HCT116 (cell line): ENCODE results near the gene JAGN1. TPM values are rescaled to one million over a fixed set of nuclear protein-coding genes. Genes with fewer than 3 reads are reported as not detected.

Source experiments
- ATAC-seq: fragments of 200-7000 bp; cut with Tn5 transposase; 2 replicates; pipeline ENCODE4 v1.9.1; 2020; ENCODE audit warnings: mild to moderate bottlenecking, moderate library complexity
- BruUV-seq: library from RNA; stranded (reverse); fragments of 400-500 nt; replicated peaks from 2 replicates; lab custom pipeline; 2021; lab: Mats Ljungman, UMichigan
- CTCF ChIA-PET: fragments of 300-600 bp; sonication (Branson Sonifier 250); formaldehyde crosslinking; loops from one replicate; lab custom pipeline; 2021; ENCODE audit warnings: antibody characterized with exemption; lab: Charles Lee
- POLR2A ChIA-PET: fragments of 300-600, 350-600 bp; sonication (Branson Sonifier 250); formaldehyde crosslinking; loops from one replicate; lab custom pipeline; 2021; ENCODE audit warnings: antibody characterized with exemption; lab: Charles Lee
- RAD21 ChIA-PET, 2 experiments: fragments of 300-600 bp; sonication (Branson Sonifier 250); formaldehyde crosslinking; loops; one replicate each; lab custom pipeline; 2023; ENCODE audit warnings: low total read pairs in 2 of 2; ENCODE audit not compliant: uncharacterized antibody in 2 of 2, unreplicated experiment in 2 of 2, low non-redundant PET in 1 of 2; lab: Charles Lee
- DNase-seq: peaks from one replicate; pipeline ENCODE4 v3.0.0-alpha.2; 2010; ENCODE audit warnings: low read depth, low spot score
- H2AFZ ChIP-seq: fragments of 200-600 bp; shearing (Covaris generic), sonication (generic); 2 replicates; pipeline ENCODE4 v1.6.1; 2017; ENCODE audit warnings: low read depth, mixed run types, mixed read lengths, antibody characterized with exemption, low read length; ENCODE audit not compliant: poor library complexity, severe bottlenecking
- H3K27ac ChIP-seq: 2 replicates; pipeline ENCODE4 v1.5.1; 2012; ENCODE audit warnings: low read depth, low read length
- H3K27me3 ChIP-seq: fragments of 200-600 bp; sonication (generic); 2 replicates; pipeline ENCODE4 v1.6.1; 2016; ENCODE audit warnings: mixed run types, low read length, mixed read lengths; ENCODE audit not compliant: insufficient read depth
- H3K36me3 ChIP-seq, 2 experiments: fragments of 200-500 bp in 1 of 2; fragments of 200-600 bp in 1 of 2; sonication (Bioruptor generic) in 1 of 2; sonication (generic) in 1 of 2; 2 replicates each; pipeline versions ENCODE4 v1.5.1 to v1.6.1; 2014 to 2016; ENCODE audit warnings: low read length in 2 of 2, inconsistent platforms in 1 of 2, mixed read lengths in 1 of 2, mixed run types in 1 of 2; ENCODE audit not compliant: insufficient read depth in 2 of 2, control insufficient read depth in 1 of 2
- H3K4me1 ChIP-seq, 2 experiments: fragments of 200-600 bp in 1 of 2; sonication (generic) in 1 of 2; 2 replicates each; pipeline versions ENCODE4 v1.5.1 to v1.6.1; 2012 to 2017; ENCODE audit warnings: low read length in 2 of 2, inconsistent platforms in 1 of 2, mild to moderate bottlenecking in 1 of 2, mixed read lengths in 1 of 2, mixed run types in 1 of 2, moderate library complexity in 1 of 2; ENCODE audit not compliant: insufficient read depth in 2 of 2, control insufficient read depth in 1 of 2
- H3K4me2 ChIP-seq: fragments of 200-600 bp; sonication (generic); 2 replicates; pipeline ENCODE4 v1.6.1; 2017; ENCODE audit warnings: mixed run types, low read length, mixed read lengths
- H3K4me3 ChIP-seq, 2 experiments: fragments of 200-600 bp in 1 of 2; sonication (generic) in 1 of 2; replicated peaks in 1 of 2; 2 replicates each; pipeline ENCODE4 v1.5.1; 2011 to 2016; ENCODE audit warnings: low read length in 2 of 2, control low read depth in 1 of 2, low read depth in 1 of 2, mild to moderate bottlenecking in 1 of 2, mixed read lengths in 1 of 2, mixed run types in 1 of 2
- H3K79me2 ChIP-seq: fragments of 200-600 bp; sonication (generic); 2 replicates; pipeline ENCODE4 v1.6.1; 2017; ENCODE audit warnings: mild to moderate bottlenecking, mixed run types, low read length, moderate library complexity, mixed read lengths; ENCODE audit not compliant: insufficient read depth
- H3K9ac ChIP-seq: fragments of 200-600 bp; sonication (generic); 2 replicates; pipeline ENCODE4 v1.6.1; 2016; ENCODE audit warnings: low read length, mixed read lengths
- H3K9me2 ChIP-seq: fragments of 200-600 bp; sonication (generic), shearing (Covaris generic); 2 replicates; pipeline ENCODE4 v1.6.1; 2017; ENCODE audit warnings: mixed run types, mild to moderate bottlenecking, moderate library complexity; ENCODE audit not compliant: insufficient read depth
- H3K9me3 ChIP-seq, 2 experiments: fragments of 200-500 bp in 1 of 2; fragments of 200-600 bp in 1 of 2; sonication (Bioruptor generic) in 1 of 2; sonication (generic) in 1 of 2; 2 replicates each; pipeline ENCODE4 v1.6.1; 2014 to 2017; ENCODE audit warnings: low read length in 2 of 2, mixed read lengths in 2 of 2, inconsistent platforms in 1 of 2, low read depth in 1 of 2, mild to moderate bottlenecking in 1 of 2, mixed run types in 1 of 2, moderate library complexity in 1 of 2; ENCODE audit not compliant: control insufficient read depth in 1 of 2, insufficient read depth in 1 of 2
- H4K20me1 ChIP-seq: fragments of 200-600 bp; sonication (generic), shearing (Covaris generic); 2 replicates; pipeline ENCODE4 v1.6.1; 2017; ENCODE audit warnings: mixed run types, mild to moderate bottlenecking, moderate library complexity; ENCODE audit not compliant: insufficient read depth
- CEBPB ChIP-seq: IDR thresholded peaks from 2 replicates; pipeline ENCODE4 v1.6.1; 2012; ENCODE audit warnings: low read depth
- EGR1 ChIP-seq: IDR thresholded peaks from 2 replicates; pipeline ENCODE4 v1.6.1; 2012; ENCODE audit warnings: low read depth
- ELF1 ChIP-seq: IDR thresholded peaks from 2 replicates; pipeline ENCODE4 v1.6.1; 2012; ENCODE audit warnings: low read depth, borderline replicate concordance
- EZH2 ChIP-seq: fragments of 200-600 bp; sonication (generic); IDR thresholded peaks from 2 replicates; pipeline ENCODE4 v1.6.1; 2017; ENCODE audit warnings: antibody characterized with exemption, mixed run types
- POLR2AphosphoS5 ChIP-seq: IDR thresholded peaks from 2 replicates; pipeline ENCODE4 v1.6.1; 2011; ENCODE audit warnings: mild to moderate bottlenecking, low read depth, low read length, moderate library complexity
- TCF7L2 ChIP-seq: IDR thresholded peaks from 2 replicates; pipeline ENCODE4 v1.7.0; 2011; ENCODE audit warnings: borderline replicate concordance, inconsistent platforms; ENCODE audit not compliant: insufficient read depth, insufficient read length; ENCODE audit errors: extremely low read depth
- YY1 ChIP-seq: IDR thresholded peaks from 2 replicates; pipeline ENCODE4 v1.6.1; 2011; ENCODE audit warnings: low read length, low read depth, moderate library complexity, mild to moderate bottlenecking; ENCODE audit not compliant: insufficient replicate concordance; ENCODE audit errors: extremely low read depth
- ZBTB33 ChIP-seq: IDR thresholded peaks from 2 replicates; pipeline ENCODE4 v1.6.1; 2011; ENCODE audit warnings: mild to moderate bottlenecking, low read length, moderate library complexity; ENCODE audit not compliant: insufficient replicate concordance; ENCODE audit errors: extremely low read depth
- intact Hi-C: fragments of 100-400 bp; cut with micrococcal nuclease; formaldehyde crosslinking; loops from 2 replicates; pipeline ENCODE4 v1.10.0; 2022
- total RNA-seq: library from RNA; stranded (reverse); gene quantifications from one replicate; pipeline ENCODE4 v1.2.1, GENCODE V29; 2021; ENCODE audit not compliant: unreplicated experiment
- TF ChIP-seq, protein P1 (sequence below): IDR thresholded peaks from 2 replicates; pipeline ENCODE4 v1.6.1; 2012

JAGN1 gene
- total RNA-seq, 1 experiment from 2014 or later: 33.4 TPM

DNA sequence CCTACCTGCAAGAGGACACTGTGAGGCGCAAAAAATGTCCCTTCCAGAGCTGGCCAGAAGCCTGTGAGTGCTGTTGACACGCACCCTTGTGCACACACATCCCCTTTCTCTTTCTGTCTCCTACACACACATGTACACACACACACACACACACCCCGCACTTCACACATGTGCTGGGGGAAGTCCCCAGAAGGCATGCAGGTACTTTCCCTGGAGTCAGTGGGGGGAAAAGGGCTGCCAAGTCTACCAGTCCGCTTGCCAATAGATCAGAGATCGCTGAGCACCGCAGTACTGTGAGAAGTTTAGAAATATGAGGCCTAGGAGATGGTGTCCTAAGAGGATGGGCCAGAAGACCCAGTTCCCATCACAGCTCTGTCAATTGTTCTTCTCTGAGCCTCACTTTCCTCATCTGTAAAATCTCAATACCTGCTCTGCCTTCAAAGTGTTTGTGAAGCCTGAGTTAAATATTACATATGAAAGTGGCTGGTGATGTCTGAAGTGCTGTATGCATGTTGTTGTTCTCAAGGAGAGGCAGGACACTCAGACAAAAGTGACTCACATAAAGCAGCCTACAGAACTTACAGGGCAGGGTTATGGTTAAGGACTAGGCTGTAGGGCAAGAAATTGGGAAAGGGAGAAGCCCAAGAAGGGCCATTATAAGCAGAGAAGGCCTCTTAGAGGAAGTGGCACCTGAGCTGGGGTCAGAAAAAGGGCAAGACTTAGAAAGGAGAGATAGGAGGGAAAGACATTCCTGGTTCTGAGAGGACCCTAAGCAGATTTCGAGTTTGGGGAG, 19.0 kb downstream of the JAGN1 start:
- Histone ChIP-seq H2AFZ (no peak overlapping the region), H3K27ac (no peak overlapping the region), H3K79me2 (no peaks in the 10 kb centered on the region), H3K9ac (no peak overlapping the region), H3K4me1 (no peaks in the 10 kb centered on the region), H3K4me2 (no peak overlapping the region), H3K27me3 (no peaks in the 10 kb centered on the region), H3K36me3 (peaks cover 0 to 3% of the 10 kb centered on the region in 2 experiments; a peak in 2 of 4 replicates), H4K20me1 (no peaks in the 10 kb centered on the region), H3K9me2 (no peaks in the 10 kb centered on the region), H3K9me3 (no peaks in the 10 kb centered on the region), H3K4me3 (no peak overlapping the region)
- ChIA-PET POLR2A (no interaction called here), RAD21 (no interaction called here), CTCF (interaction anchor here (1.8 kb wide), 1 partner anchor 23 kb away, joined by 3 read pairs; no protein-coding TSS in a partner anchor)
- no TSS peak for BruUV-seq
- DNase-seq: no peak
- intact Hi-C loops: no loop called here
- ATAC-seq: no peak
- TF ChIP-seq ELF1 (no peak), YY1 (no peak), POLR2AphosphoS5 (no peak), EGR1 (no peak), ZBTB33 (no peak), TCF7L2 (no peak), CEBPB (no peak), EZH2 (no peak)
- TF ChIP-seq, protein P1, sequence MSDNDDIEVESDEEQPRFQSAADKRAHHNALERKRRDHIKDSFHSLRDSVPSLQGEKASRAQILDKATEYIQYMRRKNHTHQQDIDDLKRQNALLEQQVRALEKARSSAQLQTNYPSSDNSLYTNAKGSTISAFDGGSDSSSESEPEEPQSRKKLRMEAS: no peak
